Stimulated activated memory B cell treated with anti-CD40 and anti-IgM and Interleukin-4, amounts not matched to agents 10 μg/mL and 1 μg/mL and 100 μg/mL, for 72 hours (primary cell): ENCODE measurements around the gene ARAP2.
A peak's percentile ranks its signal among the peaks of the same experiment; 100 is the strongest.

Experiments used
- ATAC-seq: fragments of 150-1000 bp; cut with Tn5 transposase; 2 replicates; pipeline ENCODE4 v1.10.0; 2021
- H3K27ac Mint-ChIP-seq: one replicate; pipeline ENCODE4 v1.8.0; 2022; ENCODE audit warnings: mild to moderate bottlenecking, mixed read lengths
- H3K27me3 Mint-ChIP-seq: one replicate; pipeline ENCODE4 v1.8.0; 2022; ENCODE audit warnings: mixed read lengths
- H3K36me3 Mint-ChIP-seq: one replicate; pipeline ENCODE4 v1.8.0; 2022; ENCODE audit warnings: mixed read lengths
- H3K4me1 Mint-ChIP-seq: one replicate; pipeline ENCODE4 v1.8.0; 2022; ENCODE audit warnings: mixed read lengths
- H3K4me3 Mint-ChIP-seq: one replicate; pipeline ENCODE4 v1.8.0; 2022; ENCODE audit warnings: mild to moderate bottlenecking, moderate library complexity, mixed read lengths
- H3K9me3 Mint-ChIP-seq: one replicate; pipeline ENCODE4 v1.8.0; 2022; ENCODE audit warnings: mixed read lengths

ARAP2 gene

DNA sequence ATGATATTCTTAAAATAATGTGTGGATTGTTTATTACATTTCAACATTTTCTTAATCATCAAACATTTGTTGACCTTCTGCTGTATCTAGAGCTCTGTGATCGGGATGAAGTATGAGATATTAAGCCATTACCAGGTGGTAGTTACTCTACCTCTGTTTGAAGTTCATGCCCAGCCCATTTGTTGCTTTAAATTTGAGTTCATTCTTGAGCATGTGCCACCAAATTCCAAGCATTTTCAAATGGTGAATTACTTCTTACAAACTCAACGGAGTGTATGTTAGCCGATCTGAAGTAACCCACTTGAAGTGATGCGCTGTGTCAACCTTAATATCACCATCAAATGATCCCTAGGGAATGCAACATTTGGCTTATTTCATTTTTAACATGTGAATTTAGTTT, 29.8 kb upstream of the ARAP2 start:
- Mint-ChIP-seq H3K27ac (no peak overlapping the region), H3K4me3 (no peak overlapping the region), H3K27me3 (no peaks in the 10 kb centered on the region), H3K4me1 (peaks cover 6% of the 10 kb centered on the region), H3K9me3 (no peaks in the 10 kb centered on the region), H3K36me3 (no peaks in the 10 kb centered on the region)
- no peak for ATAC-seq

DNA sequence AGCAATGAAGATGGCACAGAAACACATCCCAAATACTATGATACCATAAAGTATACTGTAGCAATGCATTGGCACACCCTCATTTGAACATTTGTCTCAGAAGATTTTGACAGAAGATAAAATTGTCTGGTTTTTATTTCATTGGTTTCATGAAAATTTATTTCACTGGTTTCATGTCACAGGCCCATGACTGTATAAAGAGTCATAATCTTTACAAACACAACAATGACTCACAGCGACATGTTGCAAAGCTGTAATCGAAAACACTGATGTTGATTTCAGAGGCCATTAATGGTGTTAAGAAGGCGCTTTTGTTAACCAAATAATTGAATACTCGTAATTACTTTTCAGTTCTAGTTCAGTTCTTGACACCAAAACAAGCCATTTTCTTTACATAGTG, 29.0 kb upstream of the ARAP2 start:
- no peak for ATAC-seq
- H3K4me3 Mint-ChIP-seq = no peak overlapping the region
- H3K4me1 Mint-ChIP-seq = no peaks in the 10 kb centered on the region
- H3K36me3 Mint-ChIP-seq = no peaks in the 10 kb centered on the region
- H3K9me3 Mint-ChIP-seq = no peaks in the 10 kb centered on the region
- H3K27ac Mint-ChIP-seq = no peak overlapping the region
- H3K27me3 Mint-ChIP-seq = no peaks in the 10 kb centered on the region

DNA sequence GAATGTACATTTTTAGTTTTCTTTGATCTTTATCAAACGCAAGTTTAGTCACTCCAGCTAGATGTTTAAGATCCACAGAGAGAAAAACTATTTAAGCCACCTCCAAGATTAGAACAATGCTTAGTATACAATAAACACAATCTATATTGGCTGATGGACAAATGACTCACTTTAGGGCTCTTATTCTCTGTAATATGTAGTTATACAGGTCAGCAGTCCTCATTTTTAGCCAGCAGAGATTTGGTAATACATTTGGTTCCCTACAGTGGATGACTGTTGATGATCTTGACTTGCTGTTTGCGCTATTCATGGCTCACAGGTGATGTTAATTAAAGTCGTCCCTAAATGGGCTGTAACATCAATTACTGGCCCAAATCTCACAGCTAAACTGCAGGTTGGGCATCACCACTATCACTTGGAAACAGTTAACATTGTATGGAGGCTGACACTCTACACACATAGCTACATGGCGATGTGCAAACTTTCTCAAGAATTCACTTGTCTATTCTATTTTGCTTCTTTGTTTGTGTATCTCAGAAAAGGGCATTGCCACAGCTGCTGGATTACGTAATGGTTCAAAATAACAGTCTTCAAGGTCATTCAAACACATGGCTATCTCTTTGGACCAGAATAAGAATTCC, 25.3 kb upstream of the ARAP2 start:
- no peaks in the 10 kb centered on the region for H3K36me3 Mint-ChIP-seq

DNA sequence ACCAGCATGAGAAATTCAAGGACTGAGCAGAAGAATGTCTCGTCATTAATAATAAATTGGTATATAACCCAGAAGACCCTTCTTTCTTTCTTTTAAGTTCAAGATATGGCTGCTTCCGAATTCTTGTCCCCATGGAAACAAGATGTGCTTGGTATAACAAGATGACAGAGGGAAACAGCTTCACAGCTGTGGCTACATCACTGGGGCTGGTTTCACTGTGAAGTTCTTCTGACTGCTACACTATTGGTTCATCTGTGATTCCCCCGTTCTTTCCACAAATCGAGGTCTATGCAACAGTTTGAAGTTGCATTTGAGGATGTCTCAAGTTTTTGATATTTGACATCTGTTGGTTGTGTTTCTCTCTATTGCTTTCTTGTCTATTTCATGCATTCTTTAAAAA, 24.8 kb upstream of the ARAP2 start:
- H3K27me3 Mint-ChIP-seq = no peaks in the 10 kb centered on the region
- H3K4me3 Mint-ChIP-seq = no peak overlapping the region
- no peaks in the 10 kb centered on the region for H3K9me3 Mint-ChIP-seq
- no peak overlapping the region for H3K27ac Mint-ChIP-seq
- peak; percentile 51 for ATAC-seq
- no peaks in the 10 kb centered on the region for H3K36me3 Mint-ChIP-seq
- peaks cover 20% of the 10 kb centered on the region for H3K4me1 Mint-ChIP-seq

More for the DNA sequence above, 25.3 kb upstream of the ARAP2 start:
- Mint-ChIP-seq H3K4me1 (peaks cover 14% of the 10 kb centered on the region), H3K27ac (no peak overlapping the region), H3K9me3 (no peaks in the 10 kb centered on the region), H3K27me3 (no peaks in the 10 kb centered on the region), H3K4me3 (no peak overlapping the region)
- ATAC-seq = no peak

DNA sequence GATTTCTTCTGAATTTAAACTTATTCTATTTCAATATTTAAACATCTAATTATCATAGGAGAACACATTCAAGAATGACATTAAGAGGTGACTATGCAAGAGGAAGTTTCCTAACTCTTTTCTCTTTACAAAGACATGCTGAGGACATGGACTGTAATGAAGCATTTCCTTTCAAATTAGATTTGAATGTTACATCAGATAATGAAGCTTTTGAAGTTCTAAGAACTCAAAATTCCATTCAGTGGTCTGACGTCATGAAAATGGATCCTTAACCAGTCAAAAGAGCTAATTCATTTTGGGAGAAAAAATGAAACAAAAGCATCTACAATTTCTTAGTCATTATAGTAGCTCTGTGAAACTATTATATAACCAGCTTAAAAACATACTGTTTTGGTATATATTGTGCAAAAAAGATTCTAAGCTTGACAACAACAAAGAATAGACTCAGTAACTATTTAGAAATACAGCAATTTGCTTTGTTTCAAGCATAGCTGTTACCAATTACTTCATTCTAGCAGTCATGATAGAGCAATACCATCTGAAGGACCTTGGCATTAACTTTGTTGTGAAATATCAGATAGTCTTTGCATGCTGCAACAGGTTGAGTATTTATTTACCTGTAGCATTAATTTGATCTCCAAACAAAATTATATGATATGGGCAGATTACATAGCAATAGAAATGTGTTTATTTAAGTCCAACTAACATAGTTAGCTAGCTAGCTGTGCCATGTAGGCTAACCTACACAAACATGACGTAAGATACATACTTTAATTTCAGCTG, 23.4 kb upstream of the ARAP2 start:
- H3K27ac Mint-ChIP-seq = no peak overlapping the region
- no peaks in the 10 kb centered on the region for H3K27me3 Mint-ChIP-seq
- H3K9me3 Mint-ChIP-seq = no peaks in the 10 kb centered on the region
- H3K36me3 Mint-ChIP-seq = no peaks in the 10 kb centered on the region
- peaks cover 22% of the 10 kb centered on the region for H3K4me1 Mint-ChIP-seq
- no peak for ATAC-seq
- H3K4me3 Mint-ChIP-seq = no peak overlapping the region

DNA sequence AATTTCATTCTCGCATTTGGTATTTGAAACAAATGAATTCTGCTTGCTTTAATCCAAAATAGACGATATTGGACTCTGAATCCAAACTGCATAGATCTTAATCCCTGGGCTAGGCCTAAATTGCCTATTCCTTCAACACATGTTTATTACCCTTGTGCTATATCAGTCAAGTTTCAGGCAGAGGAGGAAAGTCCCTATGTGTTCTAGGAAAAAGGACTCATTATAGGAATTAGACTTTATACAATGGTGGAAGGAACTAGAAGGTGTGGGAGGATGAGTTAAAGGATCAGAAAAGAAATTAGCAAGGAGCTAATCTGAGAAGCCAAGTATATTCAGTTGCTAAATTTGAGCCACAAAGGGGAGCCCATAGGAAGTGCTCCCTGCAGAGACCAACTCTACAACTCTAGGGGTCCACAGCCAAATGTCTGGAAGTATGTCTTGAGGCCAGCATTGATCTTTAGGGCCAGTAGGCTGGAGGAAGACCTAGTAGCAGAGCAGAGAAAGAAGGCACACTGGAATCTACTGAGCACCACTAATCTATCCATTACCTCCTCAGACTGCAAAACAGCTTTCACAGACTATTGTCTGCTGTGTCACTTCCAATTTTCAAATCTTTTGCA, 20.0 kb upstream of the ARAP2 start:
- no peaks in the 10 kb centered on the region for H3K9me3 Mint-ChIP-seq
- peaks cover 22% of the 10 kb centered on the region for H3K4me1 Mint-ChIP-seq
- H3K27me3 Mint-ChIP-seq = no peaks in the 10 kb centered on the region
- no peak overlapping the region for H3K4me3 Mint-ChIP-seq
- ATAC-seq = no peak
- no peak overlapping the region for H3K27ac Mint-ChIP-seq
- H3K36me3 Mint-ChIP-seq = no peaks in the 10 kb centered on the region

DNA sequence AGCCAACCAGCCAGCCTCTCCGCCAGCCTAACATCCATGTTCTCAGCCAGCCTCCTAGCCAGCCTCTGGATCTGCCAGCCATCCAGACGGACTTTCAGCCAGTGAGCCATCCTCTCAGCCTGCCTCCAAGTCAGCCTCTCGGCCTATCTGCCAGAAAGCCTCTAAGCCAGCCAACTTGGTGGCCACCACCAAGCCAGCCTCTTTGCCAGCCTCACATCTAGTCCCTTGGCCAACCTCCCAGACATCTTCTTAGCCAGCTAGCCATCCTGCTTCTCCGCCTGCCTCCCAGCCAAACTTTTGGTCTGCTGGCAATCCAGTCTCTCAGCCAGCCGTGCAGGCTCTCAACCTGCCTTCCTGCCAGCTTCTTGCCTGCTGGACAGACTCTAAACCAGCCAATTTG, 16.4 kb upstream of the ARAP2 start:
- H3K9me3 Mint-ChIP-seq = no peaks in the 10 kb centered on the region
- H3K27ac Mint-ChIP-seq = no peak overlapping the region
- no peak overlapping the region for H3K4me3 Mint-ChIP-seq
- peaks cover 30% of the 10 kb centered on the region for H3K4me1 Mint-ChIP-seq
- H3K27me3 Mint-ChIP-seq = no peaks in the 10 kb centered on the region
- ATAC-seq = no peak
- H3K36me3 Mint-ChIP-seq = no peaks in the 10 kb centered on the region

DNA sequence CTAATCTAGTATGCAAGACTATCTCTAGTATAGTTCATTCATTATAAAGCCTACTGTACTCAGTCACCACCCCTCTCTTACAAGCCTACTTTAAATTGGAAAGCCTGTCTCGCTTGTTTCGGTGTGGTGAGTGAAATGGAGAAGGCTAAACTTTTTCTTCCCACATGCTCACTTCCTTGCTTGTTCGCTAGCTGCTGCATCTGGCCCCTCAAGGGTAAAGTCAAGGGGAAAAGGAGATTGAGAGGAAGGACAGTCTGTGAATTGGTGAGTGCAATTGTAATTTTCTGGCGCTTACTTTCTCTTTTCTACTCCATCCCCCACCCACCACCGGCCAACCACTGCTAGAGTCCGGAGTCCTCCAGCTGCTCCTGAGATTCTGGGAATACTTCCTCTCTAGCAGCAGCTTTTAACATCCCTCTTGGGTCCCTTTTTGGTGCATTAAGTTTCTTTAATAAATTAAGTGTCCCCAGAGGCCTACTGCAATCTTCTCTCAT, 12.1 kb upstream of the ARAP2 start:
- peak; percentile 76 for ATAC-seq

DNA sequence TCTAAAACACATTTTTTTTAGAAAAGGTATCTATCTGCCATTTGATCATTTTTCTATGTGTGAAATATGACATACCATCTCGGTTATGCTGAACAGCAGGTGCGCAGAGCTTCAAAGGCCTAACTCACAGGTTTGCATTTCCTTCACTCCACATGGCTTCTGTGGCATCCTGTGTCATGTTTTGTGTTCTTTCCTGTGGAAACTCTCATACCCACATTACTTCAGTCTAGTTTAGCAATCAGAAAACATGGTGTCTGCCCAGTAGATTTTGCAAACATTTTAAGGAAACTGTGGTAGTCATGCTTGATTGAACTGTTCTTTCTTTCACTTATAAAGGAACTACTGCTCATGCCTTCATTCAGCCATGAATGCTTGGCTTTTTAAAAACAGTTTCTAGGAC, 11.3 kb upstream of the ARAP2 start:
- peak overlapping the region; percentile 95 for H3K27ac Mint-ChIP-seq
- no peaks in the 10 kb centered on the region for H3K27me3 Mint-ChIP-seq
- H3K36me3 Mint-ChIP-seq = no peaks in the 10 kb centered on the region
- peak overlapping the region; percentile 74 for H3K4me3 Mint-ChIP-seq
- ATAC-seq = peak; percentile 87
- H3K4me1 Mint-ChIP-seq = peaks cover 35% of the 10 kb centered on the region
- H3K9me3 Mint-ChIP-seq = no peaks in the 10 kb centered on the region

More for the DNA sequence above, 12.1 kb upstream of the ARAP2 start:
- Mint-ChIP-seq H3K36me3 (no peaks in the 10 kb centered on the region), H3K4me1 (peaks cover 35% of the 10 kb centered on the region), H3K9me3 (no peaks in the 10 kb centered on the region), H3K27me3 (no peaks in the 10 kb centered on the region), H3K27ac (peak overlapping the region; percentile 95), H3K4me3 (peak overlapping the region; percentile 71)

DNA sequence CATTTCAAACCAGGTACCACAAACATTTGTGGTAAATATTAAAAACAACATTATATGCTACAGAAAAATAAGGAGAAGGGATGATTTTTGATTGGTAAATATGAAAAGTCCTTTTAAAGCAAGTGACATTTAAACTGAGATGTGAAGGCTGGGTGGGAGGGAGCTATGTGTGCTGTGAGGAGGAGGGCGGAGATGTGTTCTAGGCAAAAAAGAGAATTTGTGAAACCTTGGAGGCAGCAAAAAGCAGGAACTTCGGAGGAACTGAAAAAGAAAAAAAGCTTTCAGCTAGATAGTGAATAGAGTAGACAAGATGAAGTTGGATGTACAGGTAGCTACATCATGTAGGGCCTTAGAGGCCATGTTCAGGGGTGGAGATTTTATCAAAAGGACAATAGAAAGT, 10.1 kb upstream of the ARAP2 start:
- H3K4me3 Mint-ChIP-seq = no peak overlapping the region
- ATAC-seq = no peak
- H3K9me3 Mint-ChIP-seq = no peaks in the 10 kb centered on the region
- peaks cover 39% of the 10 kb centered on the region for H3K4me1 Mint-ChIP-seq
- no peaks in the 10 kb centered on the region for H3K36me3 Mint-ChIP-seq
- H3K27ac Mint-ChIP-seq = peak overlapping the region; percentile 44
- no peaks in the 10 kb centered on the region for H3K27me3 Mint-ChIP-seq

DNA sequence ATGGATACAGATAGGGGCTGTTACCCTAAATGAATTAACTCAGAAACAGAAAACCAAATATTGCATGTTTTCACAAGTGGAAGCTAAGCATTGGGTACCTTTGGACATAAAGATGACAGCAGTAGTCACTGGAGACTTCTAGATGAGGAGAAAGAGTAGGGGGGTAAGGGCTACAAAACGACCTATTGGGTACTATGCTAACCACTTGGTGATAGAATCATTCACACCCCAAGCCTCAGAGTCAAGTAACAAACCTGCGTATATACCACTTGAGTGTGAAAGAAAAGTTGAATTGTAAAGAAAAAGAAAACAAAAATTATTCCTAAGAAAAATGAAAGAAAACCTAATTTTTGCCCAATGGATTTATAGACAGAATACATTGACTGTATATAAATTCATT, 7.7 kb upstream of the ARAP2 start:
- ATAC-seq = no peak
- Mint-ChIP-seq H3K27ac (no peak overlapping the region), H3K36me3 (no peaks in the 10 kb centered on the region), H3K4me1 (peaks cover 38% of the 10 kb centered on the region), H3K4me3 (no peak overlapping the region), H3K27me3 (no peaks in the 10 kb centered on the region), H3K9me3 (no peaks in the 10 kb centered on the region)

DNA sequence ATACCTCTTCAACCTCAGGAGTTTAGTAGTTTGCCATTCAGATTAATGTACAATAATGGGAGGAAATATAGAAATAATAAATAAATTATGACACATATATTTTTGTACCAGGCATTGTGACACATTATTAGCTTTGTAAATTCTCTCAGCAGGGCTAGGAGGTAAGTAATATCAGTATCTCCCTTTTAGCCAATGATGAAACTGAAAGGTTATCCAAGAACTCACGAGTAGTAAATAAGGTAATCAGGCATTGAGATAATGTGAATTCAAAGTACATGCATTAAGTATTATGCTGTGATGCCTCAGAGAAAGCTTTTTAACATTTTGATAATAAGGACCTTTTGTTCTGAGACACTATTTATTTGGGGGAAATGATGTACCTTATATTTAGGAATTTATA, 5.3 kb upstream of the ARAP2 start:
- no peaks in the 10 kb centered on the region for H3K9me3 Mint-ChIP-seq
- H3K27me3 Mint-ChIP-seq = no peaks in the 10 kb centered on the region
- H3K4me1 Mint-ChIP-seq = peaks cover 32% of the 10 kb centered on the region
- ATAC-seq = no peak
- no peak overlapping the region for H3K4me3 Mint-ChIP-seq
- no peaks in the 10 kb centered on the region for H3K36me3 Mint-ChIP-seq
- no peak overlapping the region for H3K27ac Mint-ChIP-seq

DNA sequence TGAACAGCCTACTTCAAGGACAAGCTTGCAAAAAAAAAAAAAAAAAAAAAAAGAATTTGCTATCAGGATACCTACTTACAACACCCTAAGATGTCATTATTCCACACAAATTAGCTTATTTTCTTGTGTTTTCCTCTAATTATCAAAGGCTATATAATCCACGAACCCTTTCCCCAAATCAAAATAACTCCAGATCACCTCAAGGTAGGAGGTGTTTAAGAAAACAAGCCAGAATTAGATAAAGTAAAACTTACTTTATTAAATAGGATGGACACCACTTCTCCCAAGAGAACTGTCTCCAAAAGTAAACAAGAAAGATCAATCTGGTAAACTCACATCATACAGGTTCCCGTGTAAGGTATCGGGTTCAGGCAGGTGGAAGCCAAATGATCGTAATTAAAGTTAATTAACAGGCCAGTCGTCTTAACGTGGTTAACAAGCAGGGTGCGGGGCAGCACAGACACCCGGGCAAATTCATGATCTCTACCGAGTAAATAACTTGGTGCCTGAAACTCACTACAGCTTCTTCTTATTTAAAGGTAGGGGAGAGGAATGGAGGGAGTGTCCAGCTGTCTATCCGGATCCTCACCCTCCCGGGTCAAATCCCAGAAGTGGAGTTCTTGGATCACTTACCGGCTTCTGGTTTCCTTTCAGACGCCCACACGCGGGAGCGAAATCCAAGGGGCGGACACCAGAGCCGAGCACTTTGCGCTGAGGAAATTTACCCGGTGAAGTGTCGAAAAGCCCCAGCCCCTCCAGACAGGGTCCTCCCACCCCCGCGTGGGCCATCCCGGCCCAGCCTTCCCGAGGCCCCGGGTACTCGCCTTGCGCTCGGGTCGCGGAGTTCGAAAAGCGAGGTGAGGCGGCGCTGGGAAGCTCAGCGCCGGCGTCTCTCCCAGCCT, 708 bp downstream of the ARAP2 start:
- peak overlapping the region; percentile 92 for H3K27ac Mint-ChIP-seq
- no peaks in the 10 kb centered on the region for H3K9me3 Mint-ChIP-seq
- peak overlapping the region; percentile 92 for H3K4me3 Mint-ChIP-seq
- H3K4me1 Mint-ChIP-seq = peaks cover 51% of the 10 kb centered on the region
- H3K36me3 Mint-ChIP-seq = peaks cover 13% of the 10 kb centered on the region
- no peaks in the 10 kb centered on the region for H3K27me3 Mint-ChIP-seq
- peak; percentile 55 for ATAC-seq

DNA sequence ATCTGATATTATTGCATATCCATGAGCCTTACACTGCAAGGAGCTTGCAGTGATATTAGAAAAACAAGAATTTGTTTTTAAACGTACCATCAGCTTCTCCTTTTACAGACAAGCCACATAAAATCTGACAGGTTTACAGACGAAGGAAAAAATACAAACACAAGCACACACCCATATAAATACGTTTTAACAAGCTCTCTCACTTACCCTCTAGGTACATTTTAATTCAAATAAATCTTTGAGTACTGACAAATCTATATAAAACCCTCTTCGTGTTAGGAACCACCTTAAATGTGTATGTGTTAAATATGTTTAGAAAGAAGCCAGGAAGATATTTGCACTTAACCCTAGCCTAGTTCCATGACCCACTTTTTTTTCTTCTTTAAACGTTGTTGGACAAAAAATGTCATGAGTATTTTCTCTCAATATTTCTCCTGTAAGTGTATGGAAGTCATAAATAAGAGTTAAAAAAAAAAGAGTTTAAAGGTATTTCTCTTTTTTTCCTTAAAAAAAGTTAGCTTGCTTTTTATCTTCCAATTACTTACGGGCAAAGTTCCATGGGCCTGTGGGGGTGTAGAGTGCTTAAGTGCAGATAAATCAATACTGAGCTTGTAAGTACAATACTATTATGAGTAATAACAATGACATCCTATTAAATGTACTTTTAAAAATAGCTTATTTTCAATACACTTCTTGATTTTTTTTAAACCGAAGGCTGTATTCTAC, 1.5 kb downstream of the ARAP2 start:
- H3K36me3 Mint-ChIP-seq = peaks cover 21% of the 10 kb centered on the region
- no peak for ATAC-seq

More for the DNA sequence above, 1.5 kb downstream of the ARAP2 start:
- Mint-ChIP-seq H3K27me3 (no peaks in the 10 kb centered on the region), H3K4me1 (peaks cover 59% of the 10 kb centered on the region), H3K27ac (peak overlapping the region; percentile 92), H3K9me3 (peaks cover 4% of the 10 kb centered on the region), H3K4me3 (peak overlapping the region; percentile 92)
